Sigmoid colon (tissue), 7 donors: ENCODE data around the gene MIDN. TPM values are rescaled to one million over a fixed set of nuclear protein-coding genes. Genes with fewer than 3 reads are reported as not detected.

Experiments
- DNase-seq: peaks from one replicate; pipeline ENCODE4 v3.0.0-alpha.2; 2019
- H3K27ac ChIP-seq, 4 donors: fragments of 200-600 bp; sonication (generic); one replicate each; pipeline ENCODE4 v1.5.1; 2016 to 2019; ENCODE audit warnings: mild to moderate bottlenecking in 1 of 4
- H3K27me3 ChIP-seq, 3 donors: fragments of 200-600 bp; sonication (generic); one replicate each; pipeline ENCODE4 v1.5.1; 2019; ENCODE audit warnings: mild to moderate bottlenecking in 1 of 3
- H3K36me3 ChIP-seq, 4 donors: fragments of 200-600 bp; sonication (generic); one replicate each; pipeline ENCODE4 v1.5.1; 2016 to 2019
- H3K4me1 ChIP-seq, 4 donors: fragments of 200-600 bp; sonication (generic); one replicate each; pipeline ENCODE4 v1.5.1; 2017 to 2019
- H3K4me3 ChIP-seq, 4 donors: fragments of 200-600 bp; sonication (generic); one replicate each; pipeline ENCODE4 v1.5.1; 2017 to 2019; ENCODE audit warnings: mild to moderate bottlenecking in 2 of 4, moderate library complexity in 1 of 4
- H3K9me3 ChIP-seq, 4 donors: fragments of 200-600 bp in 3 of 4; sonication (generic) in 3 of 4; one replicate each; pipeline versions ENCODE4 v1.5.1 to v1.6.1; 2013 to 2019
- CTCF ChIP-seq, 4 experiments: fragments of 450-650 bp in 3 of 4; fragments of 200-600 bp in 1 of 4; IDR thresholded peaks; one replicate each; pipeline ENCODE4 v1.5.1; 2016 to 2019; ENCODE audit warnings: antibody characterized with exemption in 4 of 4, mild to moderate bottlenecking in 3 of 4, moderate library complexity in 2 of 4
- EP300 ChIP-seq, 4 donors: sonication (generic); formaldehyde crosslinking; IDR thresholded peaks; one replicate each; pipeline ENCODE4 v1.6.1; 2017; ENCODE audit warnings: antibody characterized with exemption in 4 of 4
- POLR2A ChIP-seq, 2 donors: fragments of 450-650 bp; IDR thresholded peaks; one replicate each; pipeline ENCODE4 v1.6.1; 2016; ENCODE audit warnings: antibody characterized with exemption in 2 of 2, mild to moderate bottlenecking in 2 of 2, moderate library complexity in 2 of 2
- POLR2AphosphoS5 ChIP-seq, 4 donors: sonication (generic); formaldehyde crosslinking; IDR thresholded peaks; one replicate each; pipeline ENCODE4 v1.6.1; 2017; ENCODE audit warnings: antibody characterized with exemption in 4 of 4
- WGBS, 2 donors: extraction: QIAGEN DNeasy Blood & Tissue Kit; methylation state at CpG; one replicate each; pipeline ENCODE4 v1.1.7; 2013; 5-methylcytosine and 5-hydroxymethylcytosine counted together
- intact Hi-C: fragments of 100-400 bp; cut with DNase I; formaldehyde crosslinking; loops from one replicate; pipeline ENCODE4 v1.15.1; 2023
- polyA plus RNA-seq, 3 donors: library from polyadenylated mRNA; stranded (reverse); fragments of 200-250 nt; gene quantifications; one replicate each; pipeline ENCODE4 v1.2.3, GENCODE V29; 2013
- total RNA-seq, 4 donors: library from RNA; depleted of rRNA; stranded (reverse); fragments of >200 nt; gene quantifications; one replicate each; pipeline ENCODE4 v1.1.0, GENCODE V29; 2016
- donor health status: healthy with polysubstance abuse.
- donor health status: Bipolar disorder and iron deficiency.
- donor health status: healthy.

MIDN gene
- total and polyA plus RNA-seq, 7 donors, result 14.6 to 87.0 (median 42.1) TPM

- WGBS, 2 donors, result 93 to 94% methylated on average over 16 of the region's 16 CpGs
- Histone ChIP-seq H3K27ac (no peak overlapping the region), H3K9me3 (no peaks in the 10 kb centered on the region), H3K27me3 (no peaks in the 10 kb centered on the region), H3K4me3 (no peak overlapping the region), H3K4me1 (peaks cover 0 to 36% (median 23%) of the 10 kb centered on the region in 4 donors), H3K36me3 (peaks cover 13 to 89% (median 54%) of the 10 kb centered on the region in 4 donors)
- no peak for TF ChIP-seq EP300 (IDR thresholded peaks at IDR 0.05)
- TF ChIP-seq POLR2A (IDR thresholded peaks at IDR 0.05), result no peak
- no peak for TF ChIP-seq CTCF (IDR thresholded peaks at IDR 0.05)
- TF ChIP-seq POLR2AphosphoS5 (IDR thresholded peaks at IDR 0.05), result no peak
- intact Hi-C loops, result no loop called here
- no peak for DNase-seq
These were observed 24.1 kb upstream of the MIDN start for GRCh38 chr19:1224047-1224825.

- Histone ChIP-seq H3K27me3 (no peaks in the 10 kb centered on the region), H3K4me3 (no peak overlapping the region), H3K9me3 (no peaks in the 10 kb centered on the region), H3K27ac (no peak overlapping the region), H3K36me3 (peaks cover 13 to 86% (median 53%) of the 10 kb centered on the region in 4 donors), H3K4me1 (peaks cover 0 to 30% (median 23%) of the 10 kb centered on the region in 4 donors)
- 90 to 94% methylated on average over 16 of the region's 16 CpGs for WGBS, 2 donors
- intact Hi-C loops, result no loop called here
- no peak for TF ChIP-seq POLR2AphosphoS5 (IDR thresholded peaks at IDR 0.05)
- no peak for TF ChIP-seq CTCF (IDR thresholded peaks at IDR 0.05)
- no peak for TF ChIP-seq POLR2A (IDR thresholded peaks at IDR 0.05)
- TF ChIP-seq EP300 (IDR thresholded peaks at IDR 0.05), result no peak
- DNase-seq, result no peak
These were observed 23.5 kb upstream of the MIDN start for GRCh38 chr19:1224847-1225246.

- intact Hi-C loops, result no loop called here
- Histone ChIP-seq H3K27me3 (no peaks in the 10 kb centered on the region), H3K9me3 (no peaks in the 10 kb centered on the region), H3K36me3 (peaks cover 13 to 78% (median 47%) of the 10 kb centered on the region in 4 donors), H3K4me3 (no peak overlapping the region), H3K4me1 (peaks cover 0 to 27% (median 23%) of the 10 kb centered on the region in 4 donors), H3K27ac (no peak overlapping the region)
- no peak for DNase-seq
- WGBS, 2 donors, result 92 to 93% methylated on average over 29 of the region's 29 CpGs
- no peak for TF ChIP-seq POLR2AphosphoS5 (IDR thresholded peaks at IDR 0.05)
- TF ChIP-seq EP300 (IDR thresholded peaks at IDR 0.05), result no peak
- no peak for TF ChIP-seq CTCF (IDR thresholded peaks at IDR 0.05)
- TF ChIP-seq POLR2A (IDR thresholded peaks at IDR 0.05), result no peak
These were observed 22.8 kb upstream of the MIDN start for GRCh38 chr19:1225440-1226226.

GRCh38 chr19:1226227-1226518 is 22.2 kb upstream of the MIDN start:
- no peaks in the 10 kb centered on the region for H3K27me3 ChIP-seq
- intact Hi-C loops, result no loop called here
- DNase-seq, result no peak
- H3K9me3 ChIP-seq, result no peaks in the 10 kb centered on the region
- no peak overlapping the region for H3K27ac ChIP-seq
- TF ChIP-seq POLR2A (IDR thresholded peaks at IDR 0.05) (no peak), EP300 (IDR thresholded peaks at IDR 0.05) (no peak), CTCF (IDR thresholded peaks at IDR 0.05) (no peak), POLR2AphosphoS5 (IDR thresholded peaks at IDR 0.05) (no peak)
- H3K4me1 ChIP-seq, result peaks cover 0 to 27% (median 21%) of the 10 kb centered on the region in 4 donors
- 95% methylated on average over 11 of the region's 11 CpGs for WGBS, 2 donors
- H3K4me3 ChIP-seq, result no peak overlapping the region
- peaks cover 13 to 73% (median 44%) of the 10 kb centered on the region in 4 donors for H3K36me3 ChIP-seq
